ENCODE measurements around the gene CSMD2. TPM values are rescaled to one million over a fixed set of nuclear protein-coding genes. Genes with fewer than 3 reads are reported as not detected.

CSMD2 gene
- total RNA-seq, 2 experiments from 2014 or later, result not detected

- Histone ChIP-seq H3K4me3 (ENCODE audit: low read length) (no peak overlapping the region), H3K27me3 (ENCODE audit: control insufficient read depth in 1 of 2, insufficient read depth in 2 of 2, low read length in 2 of 2) (peaks cover 8 to 11% of the 10 kb centered on the region in 2 experiments), H3K4me1 (ENCODE audit: insufficient read depth, low read length) (no peaks in the 10 kb centered on the region), H3K9me3 (ENCODE audit: control insufficient read depth in 1 of 2, insufficient read depth in 1 of 2, low read length in 2 of 2) (no peaks in the 10 kb centered on the region), H3K27ac (ENCODE audit: low read depth in 1 of 2, low read length in 2 of 2) (no peak overlapping the region), H3K36me3 (ENCODE audit: insufficient read depth, low read length) (no peaks in the 10 kb centered on the region)
- TF ChIP-seq CTCF (IDR thresholded peaks at IDR 0.05), result no peak
- Mint-ChIP-seq H3K36me3 (ENCODE audit: low read depth) (no peaks in the 10 kb centered on the region), H3K27me3 (peaks cover 7% of the 10 kb centered on the region), H3K9me3 (no peaks in the 10 kb centered on the region), H3K27ac (no peak overlapping the region), H3K4me1 (ENCODE audit: low read depth) (no peaks in the 10 kb centered on the region), H3K4me3 (no peak overlapping the region)
- POLR2A ChIA-PET, result no interaction called here
- ATAC-seq (ENCODE audit: poor library complexity) (no peak), DNase-seq (no peak)
- CTCF ChIA-PET, result no interaction called here
- intact Hi-C loops (cut with DNase I, micrococcal nuclease), result no loop called here
Observed at GRCh38 chr1:33609739-33610138, 555.3 kb downstream of the CSMD2 start.

GRCh38 chr1:33608825-33609400 lies 556.1 kb downstream of the CSMD2 start:
- TF ChIP-seq CTCF (IDR thresholded peaks at IDR 0.05), result no peak
- ChIA-PET POLR2A (no interaction called here), CTCF (no interaction called here)
- Mint-ChIP-seq H3K27me3 (peaks cover 5% of the 10 kb centered on the region), H3K36me3 (ENCODE audit: low read depth) (no peaks in the 10 kb centered on the region), H3K4me1 (ENCODE audit: low read depth) (no peaks in the 10 kb centered on the region), H3K9me3 (no peaks in the 10 kb centered on the region), H3K4me3 (no peak overlapping the region), H3K27ac (no peak overlapping the region)
- peaks cover under 1 to 7% of the 10 kb centered on the region in 2 experiments for H3K27me3 ChIP-seq (ENCODE audit: control insufficient read depth in 1 of 2, insufficient read depth in 2 of 2, low read length in 2 of 2)
- DNase-seq (no peak), ATAC-seq (ENCODE audit: poor library complexity) (no peak)
- intact Hi-C loops (cut with DNase I, micrococcal nuclease), result no loop called here
- H3K4me1 ChIP-seq (ENCODE audit: insufficient read depth, low read length), result no peaks in the 10 kb centered on the region
- no peak overlapping the region for H3K4me3 ChIP-seq (ENCODE audit: low read length)
- no peak overlapping the region for H3K27ac ChIP-seq (ENCODE audit: low read depth in 1 of 2, low read length in 2 of 2)
- H3K9me3 ChIP-seq (ENCODE audit: control insufficient read depth in 1 of 2, insufficient read depth in 1 of 2, low read length in 2 of 2), result no peaks in the 10 kb centered on the region
- H3K36me3 ChIP-seq (ENCODE audit: insufficient read depth, low read length), result no peaks in the 10 kb centered on the region

GRCh38 chr1:33607444-33608005 lies 557.5 kb downstream of the CSMD2 start:
- Histone ChIP-seq H3K27ac (ENCODE audit: low read depth in 1 of 2, low read length in 2 of 2) (no peak overlapping the region), H3K27me3 (ENCODE audit: control insufficient read depth in 1 of 2, insufficient read depth in 2 of 2, low read length in 2 of 2) (peaks cover 1 to 9% of the 10 kb centered on the region in 2 experiments), H3K9me3 (ENCODE audit: control insufficient read depth in 1 of 2, insufficient read depth in 1 of 2, low read length in 2 of 2) (no peaks in the 10 kb centered on the region), H3K4me3 (ENCODE audit: low read length) (no peak overlapping the region), H3K4me1 (ENCODE audit: insufficient read depth, low read length) (no peaks in the 10 kb centered on the region), H3K36me3 (ENCODE audit: insufficient read depth, low read length) (no peaks in the 10 kb centered on the region)
- intact Hi-C loops (cut with DNase I, micrococcal nuclease), result no loop called here
- ChIA-PET POLR2A (no interaction called here), CTCF (no interaction called here)
- no peak for TF ChIP-seq CTCF (IDR thresholded peaks at IDR 0.05)
- no peak overlapping the region for H3K4me3 Mint-ChIP-seq
- peaks cover 4% of the 10 kb centered on the region for H3K27me3 Mint-ChIP-seq
- H3K36me3 Mint-ChIP-seq (ENCODE audit: low read depth), result no peaks in the 10 kb centered on the region
- H3K9me3 Mint-ChIP-seq, result no peaks in the 10 kb centered on the region
- no peak overlapping the region for H3K27ac Mint-ChIP-seq
- no peaks in the 10 kb centered on the region for H3K4me1 Mint-ChIP-seq (ENCODE audit: low read depth)
- DNase-seq (no peak), ATAC-seq (ENCODE audit: poor library complexity) (no peak)

All from CD4-positive, alpha-beta T cell (primary cell).